ENCODE results near the gene LRFN5.

LRFN5 gene

GRCh38 chr14:41650802-41651201 lies 44.1 kb downstream of the LRFN5 start:
- Histone ChIP-seq H3K4me3 (ENCODE audit: low read length) (no peak overlapping the region), H3K4me2 (ENCODE audit: low read length) (no peak overlapping the region), H3K36me3 (ENCODE audit: control insufficient read depth, low read length) (no peaks in the 10 kb centered on the region), H4K20me1 (ENCODE audit: control insufficient read depth, insufficient read depth, low read depth, low read length) (no peaks in the 10 kb centered on the region), H3K9me2 (replicated peaks; ENCODE audit: control insufficient read depth, low read length) (no peaks in the 10 kb centered on the region), H3K27me3 (ENCODE audit: control insufficient read depth, low read length) (no peaks in the 10 kb centered on the region), H3F3A (ENCODE audit: control insufficient read depth, insufficient read depth) (no peaks in the 10 kb centered on the region), H3K9me3 (ENCODE audit: control insufficient read depth, insufficient read depth, low read length) (no peaks in the 10 kb centered on the region), H3K27ac (ENCODE audit: low read depth, low read length) (no peak overlapping the region), H3K79me2 (ENCODE audit: control insufficient read depth, low read length) (no peaks in the 10 kb centered on the region), H3K4me1 (ENCODE audit: control insufficient read depth, low read length) (no peaks in the 10 kb centered on the region)
- no peak for TF ChIP-seq EZH2phosphoT487 (IDR thresholded peaks at IDR 0.05; ENCODE audit: borderline replicate concordance, low read length)
- no peak for TF ChIP-seq CTCF (IDR thresholded peaks at IDR 0.05; ENCODE audit: low read depth, low read length, poor library complexity, severe bottlenecking)

GRCh38 chr14:41654196-41654595 lies 47.5 kb downstream of the LRFN5 start:
- no peaks in the 10 kb centered on the region for H3F3A ChIP-seq (ENCODE audit: control insufficient read depth, insufficient read depth)
- TF ChIP-seq EZH2phosphoT487 (IDR thresholded peaks at IDR 0.05; ENCODE audit: borderline replicate concordance, low read length) (no peak), CTCF (IDR thresholded peaks at IDR 0.05; ENCODE audit: low read depth, low read length, poor library complexity, severe bottlenecking) (no peak)
- no peak overlapping the region for H3K4me2 ChIP-seq (ENCODE audit: low read length)
- H3K4me1 ChIP-seq (ENCODE audit: control insufficient read depth, low read length), result no peaks in the 10 kb centered on the region
- no peaks in the 10 kb centered on the region for H3K27me3 ChIP-seq (ENCODE audit: control insufficient read depth, low read length)
- no peaks in the 10 kb centered on the region for H4K20me1 ChIP-seq (ENCODE audit: control insufficient read depth, insufficient read depth, low read depth, low read length)
- H3K9me2 ChIP-seq (replicated peaks; ENCODE audit: control insufficient read depth, low read length), result no peaks in the 10 kb centered on the region
- H3K9me3 ChIP-seq (ENCODE audit: control insufficient read depth, insufficient read depth, low read length), result no peaks in the 10 kb centered on the region
- H3K79me2 ChIP-seq (ENCODE audit: control insufficient read depth, low read length), result no peaks in the 10 kb centered on the region
- no peaks in the 10 kb centered on the region for H3K36me3 ChIP-seq (ENCODE audit: control insufficient read depth, low read length)
- H3K4me3 ChIP-seq (ENCODE audit: low read length), result no peak overlapping the region
- H3K27ac ChIP-seq (ENCODE audit: low read depth, low read length), result no peak overlapping the region

DNA sequence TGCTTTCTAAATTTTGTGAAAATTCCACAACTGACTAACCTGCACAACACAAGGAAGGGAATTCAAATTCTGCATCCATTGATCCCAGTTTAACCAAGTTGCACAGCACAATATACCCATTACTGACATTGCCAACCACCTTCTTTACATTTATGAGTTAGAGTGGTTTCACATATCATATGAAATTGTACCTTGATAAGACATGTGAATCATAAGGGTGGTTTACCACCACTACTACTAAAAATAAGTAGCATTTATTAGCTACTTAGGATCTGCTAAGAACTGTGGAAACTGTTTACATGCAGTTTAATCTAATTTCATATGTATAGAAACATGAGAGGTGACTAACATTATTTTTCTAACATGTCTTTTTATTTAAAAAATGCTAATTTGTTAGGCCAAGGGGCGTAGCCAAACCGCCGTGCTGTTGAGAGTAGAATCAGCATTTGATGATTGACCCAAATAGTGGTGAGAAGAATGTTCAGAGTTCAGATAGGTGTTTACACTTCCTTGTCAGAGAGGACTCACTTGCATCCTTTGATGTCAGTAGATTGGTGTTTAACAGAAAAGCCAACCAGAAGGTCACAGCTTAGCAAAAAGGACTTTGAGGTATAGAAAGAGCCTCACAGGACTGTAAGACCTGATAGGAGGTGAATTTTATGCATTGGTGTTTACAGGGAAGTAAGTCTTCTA lies 56.2 kb downstream of the LRFN5 start:
- Histone ChIP-seq H3K4me2 (ENCODE audit: low read length) (no peak overlapping the region), H4K20me1 (ENCODE audit: control insufficient read depth, insufficient read depth, low read depth, low read length) (no peaks in the 10 kb centered on the region), H3K4me3 (ENCODE audit: low read length) (no peak overlapping the region), H3K36me3 (ENCODE audit: control insufficient read depth, low read length) (no peaks in the 10 kb centered on the region), H3K27ac (ENCODE audit: low read depth, low read length) (no peak overlapping the region), H3K4me1 (ENCODE audit: control insufficient read depth, low read length) (no peaks in the 10 kb centered on the region), H3K9me2 (replicated peaks; ENCODE audit: control insufficient read depth, low read length) (no peaks in the 10 kb centered on the region), H3K27me3 (ENCODE audit: control insufficient read depth, low read length) (no peaks in the 10 kb centered on the region), H3K79me2 (ENCODE audit: control insufficient read depth, low read length) (no peaks in the 10 kb centered on the region), H3F3A (ENCODE audit: control insufficient read depth, insufficient read depth) (no peaks in the 10 kb centered on the region), H3K9me3 (ENCODE audit: control insufficient read depth, insufficient read depth, low read length) (no peaks in the 10 kb centered on the region)
- TF ChIP-seq EZH2phosphoT487 (IDR thresholded peaks at IDR 0.05; ENCODE audit: borderline replicate concordance, low read length) (no peak), CTCF (IDR thresholded peaks at IDR 0.05; ENCODE audit: low read depth, low read length, poor library complexity, severe bottlenecking) (no peak)
